ENCODE results near the gene ARHGEF4. TPM values are rescaled to one million over a fixed set of nuclear protein-coding genes. Genes with fewer than 3 reads are reported as not detected.

Gene ARHGEF4
- total and polyA plus RNA-seq, 8 donors, result 16.3 to 58.2 (median 19.8) TPM

DNA sequence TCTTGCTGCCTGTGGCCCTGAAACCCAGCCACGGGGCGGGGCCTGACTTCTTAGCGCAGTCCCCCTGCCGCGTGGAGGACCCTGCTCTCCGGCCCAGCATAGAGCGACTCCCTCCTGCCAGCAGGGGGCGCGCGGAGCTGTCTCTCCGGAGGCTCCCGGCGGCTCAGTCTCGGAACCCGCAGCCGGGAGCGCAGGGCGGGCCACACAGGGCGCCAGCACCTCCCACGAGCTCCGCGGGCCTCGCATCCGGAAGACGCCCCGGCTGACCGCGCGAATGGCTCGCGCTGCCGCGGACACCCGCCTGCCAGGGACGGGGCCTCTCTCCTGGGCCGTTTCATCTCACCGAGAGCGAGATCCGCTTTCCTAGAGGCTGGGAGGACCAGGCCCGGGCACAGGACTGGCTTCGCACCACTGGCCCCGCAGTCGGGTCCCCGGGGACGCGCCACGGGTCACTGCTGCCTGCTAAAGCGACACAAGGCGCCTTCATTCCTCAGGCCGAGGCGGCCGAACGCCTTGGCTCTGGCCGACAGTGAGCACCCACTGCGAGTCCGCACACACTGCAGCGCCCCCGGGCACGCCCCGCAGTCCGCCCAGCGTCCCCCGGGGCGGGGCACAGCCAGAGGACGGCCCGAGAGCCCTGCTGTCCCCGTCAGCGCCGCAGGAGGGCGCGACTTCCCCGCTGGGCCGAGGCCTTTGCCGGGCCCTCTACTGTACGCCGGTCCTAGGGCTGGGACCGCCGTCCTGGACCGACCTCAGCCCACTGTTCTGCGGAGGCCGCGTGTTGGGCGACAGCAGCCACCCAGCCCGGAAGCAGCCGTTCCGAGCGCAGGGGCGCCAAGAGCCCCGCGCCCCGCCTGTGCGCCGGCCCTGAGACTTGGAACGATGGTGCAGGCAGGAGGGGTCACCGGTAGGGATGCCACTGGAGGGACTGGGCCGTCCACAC lies 39.0 kb upstream of the ARHGEF4 start:
- peak overlapping the region; percentile 69 to 84 (median 76) for H3K4me3 ChIP-seq
- FAIRE-seq (no peak), ATAC-seq (peak; percentile 95 to 99 (median 97)), DNase-seq (peak; percentile 80 to 98 (median 91))
- H3K27me3 ChIP-seq, result no peaks in the 10 kb centered on the region
- no peaks in the 10 kb centered on the region for H3K9me3 ChIP-seq
- intact Hi-C loops (cut with DNase I), result loop anchor here in 1 of 3 donors (2.0 kb wide), 1 partner anchor 75 kb away; no protein-coding TSS in a partner anchor
- H3K27ac ChIP-seq, result peak overlapping the region; percentile 86 to 91 (median 88)
- WGBS, 2 donors, result 1% methylated on average over 78 to 96 of the region's 96 CpGs
- no peaks in the 10 kb centered on the region for H3K36me3 ChIP-seq
- TF ChIP-seq, protein P1, sequence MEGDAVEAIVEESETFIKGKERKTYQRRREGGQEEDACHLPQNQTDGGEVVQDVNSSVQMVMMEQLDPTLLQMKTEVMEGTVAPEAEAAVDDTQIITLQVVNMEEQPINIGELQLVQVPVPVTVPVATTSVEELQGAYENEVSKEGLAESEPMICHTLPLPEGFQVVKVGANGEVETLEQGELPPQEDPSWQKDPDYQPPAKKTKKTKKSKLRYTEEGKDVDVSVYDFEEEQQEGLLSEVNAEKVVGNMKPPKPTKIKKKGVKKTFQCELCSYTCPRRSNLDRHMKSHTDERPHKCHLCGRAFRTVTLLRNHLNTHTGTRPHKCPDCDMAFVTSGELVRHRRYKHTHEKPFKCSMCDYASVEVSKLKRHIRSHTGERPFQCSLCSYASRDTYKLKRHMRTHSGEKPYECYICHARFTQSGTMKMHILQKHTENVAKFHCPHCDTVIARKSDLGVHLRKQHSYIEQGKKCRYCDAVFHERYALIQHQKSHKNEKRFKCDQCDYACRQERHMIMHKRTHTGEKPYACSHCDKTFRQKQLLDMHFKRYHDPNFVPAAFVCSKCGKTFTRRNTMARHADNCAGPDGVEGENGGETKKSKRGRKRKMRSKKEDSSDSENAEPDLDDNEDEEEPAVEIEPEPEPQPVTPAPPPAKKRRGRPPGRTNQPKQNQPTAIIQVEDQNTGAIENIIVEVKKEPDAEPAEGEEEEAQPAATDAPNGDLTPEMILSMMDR (IDR thresholded peaks at IDR 0.05), result peak; percentile 88 to 94 (median 92)
- H3K4me1 ChIP-seq, result no peaks in the 10 kb centered on the region

DNA sequence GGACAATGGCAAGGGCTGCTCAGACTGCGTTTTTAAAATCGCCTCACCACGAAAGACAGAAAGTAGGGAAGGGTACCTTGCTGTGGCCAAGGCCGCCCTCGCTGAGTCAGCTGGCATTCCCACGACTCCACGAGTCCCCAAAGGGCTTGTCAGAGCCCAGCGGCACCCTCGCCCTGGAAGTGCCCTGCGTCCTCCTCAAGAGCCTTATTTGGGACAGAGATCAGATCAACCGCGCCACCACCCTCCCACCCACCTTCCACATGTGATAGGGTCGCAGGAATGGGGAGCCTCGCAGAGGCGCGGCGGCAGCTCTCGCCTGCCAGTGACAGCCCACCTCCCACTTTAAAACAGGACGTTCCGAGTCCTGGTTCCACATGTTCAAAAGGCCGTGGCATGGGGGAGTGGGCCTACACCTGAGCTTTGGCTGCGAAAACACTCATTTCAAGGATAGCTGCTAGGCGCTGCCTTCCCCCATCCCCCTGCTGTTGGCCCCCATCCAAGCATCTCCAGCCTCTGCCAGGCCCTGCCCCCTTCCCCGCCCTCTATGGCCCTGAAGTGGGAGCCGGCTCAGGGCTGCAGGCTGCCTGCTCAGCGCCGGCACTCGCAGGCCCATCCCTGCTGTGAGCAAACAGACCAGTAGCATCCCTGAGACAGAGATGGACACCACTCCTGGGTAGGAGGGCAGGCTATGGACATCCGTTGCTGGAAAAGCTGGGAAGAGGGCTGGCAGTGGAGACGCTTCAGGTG lies 38.1 kb upstream of the ARHGEF4 start:
- intact Hi-C loops (cut with DNase I), result loop anchor here in 1 of 3 donors (2.0 kb wide), 1 partner anchor 74 kb away; no protein-coding TSS in a partner anchor
- no peak for ATAC-seq
- H3K27me3 ChIP-seq, result no peaks in the 10 kb centered on the region
- no peaks in the 10 kb centered on the region for H3K36me3 ChIP-seq
- DNase-seq, result peak in 3 of 6 donors; percentile 43 to 73 (median 53)
- WGBS, 2 donors, result 35 to 38% methylated on average over 30 of the region's 30 CpGs
- TF ChIP-seq, protein P1 (IDR thresholded peaks at IDR 0.05), result no peak
- FAIRE-seq, result no peak
- peak overlapping the region; percentile 69 to 84 (median 76) for H3K4me3 ChIP-seq
- H3K9me3 ChIP-seq, result no peaks in the 10 kb centered on the region
- peak overlapping the region in 1 of 4 donors; percentile 87 for H3K27ac ChIP-seq
- no peaks in the 10 kb centered on the region for H3K4me1 ChIP-seq

DNA sequence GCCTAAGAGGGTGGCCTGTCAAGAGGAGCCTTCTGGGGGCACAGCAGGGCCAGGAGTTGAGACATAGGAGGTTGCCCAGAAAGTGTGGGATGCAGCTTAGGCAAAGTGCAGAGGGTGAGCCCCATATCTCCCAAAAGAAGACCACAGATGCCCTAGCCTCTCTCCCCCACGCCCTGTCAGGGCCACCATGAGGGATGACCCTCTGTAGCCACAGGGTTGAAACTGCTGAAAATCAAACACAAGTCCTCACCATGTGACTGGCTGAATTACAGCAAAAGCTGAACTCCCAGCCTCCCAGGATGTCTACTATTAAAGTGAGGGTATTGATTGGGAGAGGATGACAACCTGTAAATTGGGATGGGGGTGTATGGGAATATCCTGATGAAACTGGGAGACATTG lies 37.4 kb upstream of the ARHGEF4 start:
- H3K4me3 ChIP-seq, result no peak overlapping the region
- no peaks in the 10 kb centered on the region for H3K27me3 ChIP-seq
- intact Hi-C loops (cut with DNase I), result loop anchor here in 1 of 3 donors (2.0 kb wide), 1 partner anchor 74 kb away; no protein-coding TSS in a partner anchor
- TF ChIP-seq, protein P1 (IDR thresholded peaks at IDR 0.05), result no peak
- H3K27ac ChIP-seq, result no peak overlapping the region
- WGBS, 2 donors, result 83 to 89% methylated on average over 1 of the region's 1 CpG
- H3K36me3 ChIP-seq, result no peaks in the 10 kb centered on the region
- FAIRE-seq (no peak), ATAC-seq (no peak), DNase-seq (no peak)
- H3K4me1 ChIP-seq, result no peaks in the 10 kb centered on the region
- no peaks in the 10 kb centered on the region for H3K9me3 ChIP-seq

DNA sequence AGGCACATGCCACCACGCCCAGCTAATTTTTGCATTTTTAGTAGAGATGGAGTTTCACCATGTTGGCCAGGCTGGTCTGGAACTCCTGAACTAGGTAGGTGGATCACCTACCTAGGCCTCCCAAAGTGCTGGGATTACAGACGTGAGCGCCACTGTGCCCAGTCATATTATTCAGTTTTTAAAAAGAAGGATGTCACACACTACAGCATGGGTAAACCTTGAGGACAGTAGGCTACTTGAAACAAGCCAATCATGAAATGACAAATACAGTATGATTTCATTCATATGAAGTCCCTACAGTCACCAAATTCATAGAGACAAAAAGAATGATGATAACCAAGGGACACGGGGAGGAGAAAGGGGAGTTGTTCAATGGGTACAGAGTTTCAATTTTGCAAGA lies 31.1 kb upstream of the ARHGEF4 start:
- intact Hi-C loops (cut with DNase I), result no loop called here
- Histone ChIP-seq H3K4me1 (no peaks in the 10 kb centered on the region), H3K27ac (no peak overlapping the region), H3K4me3 (no peak overlapping the region), H3K9me3 (no peaks in the 10 kb centered on the region), H3K36me3 (no peaks in the 10 kb centered on the region), H3K27me3 (no peaks in the 10 kb centered on the region)
- 66 to 71% methylated on average over 4 of the region's 4 CpGs for WGBS, 2 donors
- DNase-seq (no peak), FAIRE-seq (no peak), ATAC-seq (no peak)
- TF ChIP-seq, protein P1 (IDR thresholded peaks at IDR 0.05), result no peak
